NCI-H460 (cell line): ENCODE data around the gene CNTFR. TPM values are rescaled to one million over a fixed set of nuclear protein-coding genes. Genes with fewer than 3 reads are reported as not detected.

Source experiments
- DNase-seq: peaks from one replicate; pipeline ENCODE4 v3.0.0-alpha.2; 2016; ENCODE audit warnings: low read depth; ENCODE audit errors: extremely low read depth
- total RNA-seq: library from RNA; depleted of rRNA; stranded (reverse); fragments of >200 nt; shearing (Covaris generic); gene quantifications from 2 replicates; pipeline ENCODE4 v1.2.3, GENCODE V29; 2014

Gene CNTFR
- total RNA-seq, 1 experiment from 2014 or later = not detected

GRCh38 chr9:34623374-34624235 is 34.1 kb upstream of the CNTFR start:
- DNase-seq = no peak

GRCh38 chr9:34620061-34620994 is 30.8 kb upstream of the CNTFR start, which contains the start of gene DCTN3:
Gene DCTN3, minus strand, starts transcription at chr9:34620495. Its CDS starts 31 bp downstream, at chr9:34620464.
- peak; percentile 83 for DNase-seq

- no peak for DNase-seq
Measured at GRCh38 chr9:34615132-34615531, 25.6 kb upstream of the CNTFR start.

- DNase-seq = peak; percentile 68
Measured at GRCh38 chr9:34612788-34613390, 23.4 kb upstream of the CNTFR start.

- DNase-seq = peak; percentile 79
Measured at GRCh38 chr9:34611811-34612787, 22.6 kb upstream of the CNTFR start, which contains the start of gene RPP25L. Gene RPP25L, minus strand, starts transcription at chr9:34612097. Its CDS starts 801 bp downstream, at chr9:34611296.

GRCh38 chr9:34611251-34611810 is 21.8 kb upstream of the CNTFR start:
- no peak for DNase-seq

GRCh38 chr9:34610434-34611206 is 21.1 kb upstream of the CNTFR start:
- no peak for DNase-seq

GRCh38 chr9:34607331-34607730 is 17.8 kb upstream of the CNTFR start:
- DNase-seq = no peak

- DNase-seq = no peak
Measured at GRCh38 chr9:34606905-34607304, 17.4 kb upstream of the CNTFR start.

GRCh38 chr9:34606190-34606589 is 16.7 kb upstream of the CNTFR start:
- DNase-seq = no peak

GRCh38 chr9:34603610-34604231 is 14.2 kb upstream of the CNTFR start:
- DNase-seq = peak; percentile 65

- no peak for DNase-seq
Measured at GRCh38 chr9:34601937-34602573, 12.5 kb upstream of the CNTFR start.

- no peak for DNase-seq
Measured at GRCh38 chr9:34600908-34601307, 11.4 kb upstream of the CNTFR start.

- no peak for DNase-seq
Measured at GRCh38 chr9:34599546-34599945, 10.0 kb upstream of the CNTFR start.

- no peak for DNase-seq
Measured at GRCh38 chr9:34594177-34594576, 4.7 kb upstream of the CNTFR start.

- no peak for DNase-seq
Measured at GRCh38 chr9:34592895-34593601, 3.5 kb upstream of the CNTFR start.
